ENCODE measurements around the gene SLC30A4.

GRCh38 chr15:45481135-45481534 is 41.4 kb downstream of the SLC30A4 start:
- TF ChIP-seq CTCF (IDR thresholded peaks at IDR 0.05) (no peak), EP300 (IDR thresholded peaks at IDR 0.05) (no peak)
